Adipose tissue (tissue), 3 donors: Measurements from ENCODE around the gene LRRN4. TPM values are rescaled to one million over a fixed set of nuclear protein-coding genes. Genes with fewer than 3 reads are reported as not detected.

ENCODE experiments used
- H3K27ac ChIP-seq: one replicate; pipeline ENCODE4 v1.5.1; 2013; ENCODE audit warnings: low read depth, low read length
- WGBS, 3 donors: extraction: QIAGEN DNeasy Blood & Tissue Kit; methylation state at CpG; one replicate each; pipeline ENCODE4 v1.1.7; 2013; 5-methylcytosine and 5-hydroxymethylcytosine counted together
- polyA plus RNA-seq, 3 donors: library from polyadenylated mRNA; stranded (reverse); fragments of 200-250 nt; gene quantifications; one replicate each; pipeline ENCODE4 v1.2.3, GENCODE V29; 2013
- donor health status: healthy with polysubstance abuse.
- donor health status: Bipolar disorder and iron deficiency.
- donor health status: healthy.

LRRN4 gene
- 1 to 10 TPM in 2 of 3 donors, under 1 TPM in 1; 0.69 to 1.7 (median 1.0) TPM for polyA plus RNA-seq

DNA sequence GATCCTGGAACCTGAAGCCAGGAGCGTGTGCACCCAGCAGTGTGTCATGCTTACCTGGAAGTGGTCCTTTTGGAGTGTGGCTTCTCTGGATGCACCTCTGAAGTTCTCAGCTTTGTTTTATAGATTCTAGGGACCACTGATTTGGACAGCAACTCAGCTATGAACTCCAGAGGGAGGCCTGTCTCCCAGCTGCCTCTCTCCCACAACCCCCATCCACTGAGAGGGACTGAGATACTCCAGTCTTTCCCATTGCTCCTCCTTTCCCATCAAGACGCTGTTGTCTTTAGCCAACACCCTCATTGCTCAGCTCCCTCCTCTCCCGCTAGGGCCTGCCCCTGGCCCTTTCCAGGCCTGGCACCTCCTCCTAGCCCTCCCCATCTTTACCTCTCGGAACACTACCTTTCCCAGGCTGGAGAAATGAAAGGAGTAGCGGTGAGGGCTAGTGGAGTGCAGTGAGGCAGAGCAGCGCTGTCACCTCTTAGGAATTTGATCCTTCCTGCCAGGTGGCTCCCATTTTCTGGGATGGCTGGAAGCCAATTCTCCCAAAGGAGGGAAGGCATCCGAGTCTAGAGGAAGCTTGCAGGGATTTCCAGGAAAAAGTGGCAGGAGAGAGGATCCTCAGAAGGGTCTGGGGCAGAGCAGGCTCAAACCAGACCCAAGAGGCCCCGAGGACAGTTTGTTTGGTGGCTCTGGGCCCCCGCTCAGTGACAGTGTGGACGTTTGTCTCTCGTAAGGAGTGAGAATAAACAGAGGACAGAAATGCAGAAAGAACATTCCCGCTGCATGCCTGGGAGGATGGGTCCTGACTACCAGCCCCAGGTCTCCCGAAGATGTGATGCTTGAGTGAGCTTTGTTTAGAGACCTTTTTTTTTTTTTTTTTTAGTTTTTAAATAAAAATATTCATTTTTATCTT, at the start of gene LRRN4:
Gene LRRN4 (minus strand): TSS at position 285 of the 913 bp plus-strand sequence. CDS start 1,261 bp downstream, outside the sequence.
- H3K27ac ChIP-seq, result no peak within 1 kb of the TSS
- 46 to 57% (median 52%) methylated on average over 13 of the region's 13 CpGs for WGBS, 3 donors

DNA sequence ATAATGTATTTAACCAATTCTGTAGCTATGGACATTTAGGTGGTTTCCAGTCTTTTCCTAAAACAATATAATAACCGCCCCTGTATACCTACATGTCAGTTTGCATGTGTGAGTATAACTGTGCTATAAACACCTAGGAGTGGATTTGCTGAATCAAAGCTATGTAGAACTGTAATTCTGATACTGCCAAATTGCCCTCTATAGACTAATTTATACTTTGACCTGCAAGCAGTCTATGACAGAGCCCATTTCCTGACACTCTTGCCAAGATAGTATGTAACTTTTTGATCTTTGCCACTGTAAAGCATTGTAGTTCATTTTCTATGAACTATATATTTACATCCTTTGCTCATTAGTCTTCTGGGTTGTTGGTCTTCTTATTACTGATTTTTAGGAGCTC, 49.4 kb upstream of the LRRN4 start:
- WGBS, 3 donors, result 90 to 93% (median 93%) methylated on average over 1 of the region's 1 CpG

DNA sequence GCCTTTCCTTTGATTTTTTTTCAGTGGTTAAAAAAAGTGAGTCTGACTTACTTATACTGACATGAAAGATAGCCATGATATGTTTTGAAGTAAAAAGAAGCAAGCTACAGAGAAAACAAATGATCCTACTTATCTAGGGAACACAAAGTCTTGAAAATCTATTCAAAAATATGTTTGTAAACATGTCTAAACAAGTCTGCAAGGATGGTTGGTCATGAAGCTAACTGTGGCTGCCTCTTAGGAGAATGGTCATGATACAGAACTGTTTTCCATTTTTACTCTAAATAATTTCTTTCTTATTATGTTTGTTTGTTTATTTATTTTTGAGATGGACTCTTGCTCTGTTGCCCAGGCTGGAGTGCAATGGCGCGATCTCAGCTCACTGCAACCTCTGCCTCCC, 47.5 kb upstream of the LRRN4 start:
- 85 to 100% (median 97%) methylated on average over 2 of the region's 2 CpGs for WGBS, 3 donors
- H3K27ac ChIP-seq, result no peak overlapping the region

More for the DNA sequence above, 49.4 kb upstream of the LRRN4 start:
- H3K27ac ChIP-seq, result no peak overlapping the region

DNA sequence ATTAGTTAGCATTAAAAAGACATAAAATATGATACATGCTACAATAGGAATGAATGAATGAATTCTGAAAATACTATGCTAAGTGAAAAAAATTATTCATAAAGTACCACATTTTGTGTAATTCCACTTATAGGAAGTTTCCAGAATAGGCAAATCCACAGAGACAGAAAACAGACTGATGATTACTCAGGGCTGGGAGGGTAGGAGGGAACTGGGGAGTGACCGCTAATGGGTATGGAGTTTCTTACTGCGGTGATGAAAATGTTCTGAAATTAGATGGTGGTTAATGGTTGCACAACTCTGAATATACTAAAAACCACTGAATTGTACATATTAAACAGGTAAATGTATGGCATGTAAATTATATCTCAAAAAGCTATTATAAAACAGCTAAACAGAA, 46.4 kb upstream of the LRRN4 start:
- WGBS, 3 donors, result 61 to 94% (median 62%) methylated on average over 2 of the region's 2 CpGs
- H3K27ac ChIP-seq, result no peak overlapping the region

DNA sequence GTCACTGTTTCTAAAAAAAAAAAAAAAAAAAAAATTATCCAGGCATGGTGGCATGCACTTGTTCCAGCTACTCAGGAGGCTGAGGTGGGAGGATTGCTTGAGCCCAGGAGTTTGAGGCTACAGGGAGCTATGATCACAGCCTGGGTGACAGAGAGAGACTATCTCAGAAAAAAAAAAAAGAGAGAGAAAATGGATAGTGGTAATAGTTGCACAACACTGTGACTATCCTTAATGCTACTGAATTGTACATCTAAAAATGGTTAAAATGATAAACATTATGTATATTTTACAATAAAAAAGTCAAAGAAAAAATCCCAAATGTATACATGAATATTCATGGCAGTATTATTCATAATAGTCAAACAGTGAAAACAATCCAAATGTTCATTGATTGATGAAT, 46.0 kb upstream of the LRRN4 start:
- no peak overlapping the region for H3K27ac ChIP-seq

DNA sequence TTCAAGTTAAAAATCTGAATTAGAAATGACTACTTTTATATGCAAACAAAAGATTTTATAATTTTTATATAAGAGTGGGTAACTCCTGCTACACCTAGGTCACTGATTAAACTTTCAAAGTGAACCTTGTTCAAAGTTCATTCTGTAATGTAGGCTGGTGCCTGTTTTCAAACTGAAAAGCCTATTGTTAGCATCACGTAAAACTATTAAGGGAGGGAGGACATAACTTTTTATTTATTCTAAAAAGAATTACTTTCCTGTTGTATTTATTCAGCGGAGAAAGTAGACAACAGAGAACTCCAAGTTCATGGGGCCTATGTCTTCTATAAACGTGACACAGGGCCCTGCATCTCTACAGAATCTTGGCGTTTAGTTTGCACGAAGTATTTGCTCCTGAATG, 41.5 kb upstream of the LRRN4 start:
- H3K27ac ChIP-seq, result no peak overlapping the region
- WGBS, 3 donors, result 70 to 88% (median 82%) methylated on average over 5 of the region's 5 CpGs

DNA sequence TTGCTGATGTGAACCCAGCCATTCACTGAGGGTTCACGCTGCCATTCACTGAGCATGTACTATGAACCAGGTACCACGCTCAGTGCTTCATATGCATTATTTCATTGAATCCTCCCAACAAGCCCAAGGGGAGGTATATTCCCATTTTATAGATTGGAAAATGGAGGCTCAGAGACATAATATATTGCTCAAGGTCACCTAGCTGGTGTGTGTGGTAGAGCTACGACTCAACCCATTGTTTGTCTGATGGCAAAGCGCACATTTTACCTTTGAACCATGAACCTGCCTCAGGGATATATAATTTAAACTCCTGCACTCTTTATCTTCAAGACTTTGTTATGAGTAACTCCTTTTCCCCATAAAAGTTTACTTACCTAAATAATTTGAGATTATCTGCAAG, 40.7 kb upstream of the LRRN4 start:
- WGBS, 3 donors, result 91 to 97% (median 92%) methylated on average over 4 of the region's 4 CpGs
- H3K27ac ChIP-seq, result no peak overlapping the region

DNA sequence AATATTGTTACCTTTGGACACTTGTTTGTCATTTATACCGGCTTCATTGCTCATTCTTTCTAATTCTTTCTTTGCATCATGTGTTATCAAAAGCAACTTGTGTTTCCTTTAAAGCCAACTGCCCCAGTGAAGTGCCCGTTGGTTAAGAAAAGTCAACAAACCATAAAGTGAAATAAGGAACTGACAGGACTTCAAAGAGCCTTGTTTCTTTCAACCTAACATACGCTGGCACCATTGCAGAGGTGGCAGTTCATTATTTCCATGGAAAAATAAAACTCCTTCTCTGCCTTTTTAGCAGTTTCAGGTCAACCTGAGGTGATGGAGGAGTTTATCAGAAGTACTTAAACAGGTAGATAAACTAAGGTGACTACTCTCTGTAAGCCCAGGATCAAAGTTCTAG, 40.2 kb upstream of the LRRN4 start:
- 45 to 66% (median 48%) methylated on average over 3 of the region's 3 CpGs for WGBS, 3 donors
- H3K27ac ChIP-seq, result no peak overlapping the region

DNA sequence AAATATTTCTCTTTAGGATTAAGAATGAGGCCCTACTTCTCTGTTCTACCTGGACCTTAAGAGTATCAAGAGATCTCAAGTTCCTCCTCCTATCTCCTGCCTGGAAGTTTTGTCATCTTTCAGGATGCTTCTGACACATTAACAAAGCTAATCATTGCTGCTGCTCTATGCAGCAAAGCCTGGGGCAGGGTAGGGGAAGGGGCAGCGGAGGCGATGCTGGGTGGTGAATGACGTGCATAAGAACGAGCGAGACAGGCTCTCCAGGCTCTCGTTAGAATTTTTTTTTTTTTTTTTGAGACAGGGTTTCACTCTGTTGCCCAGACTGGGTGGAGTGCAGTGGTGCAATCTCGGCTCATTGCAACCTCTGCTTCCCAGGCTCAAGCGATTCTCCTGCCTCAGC, 37.8 kb upstream of the LRRN4 start:
- 77 to 93% (median 82%) methylated on average over 8 of the region's 8 CpGs for WGBS, 3 donors
- no peak overlapping the region for H3K27ac ChIP-seq

DNA sequence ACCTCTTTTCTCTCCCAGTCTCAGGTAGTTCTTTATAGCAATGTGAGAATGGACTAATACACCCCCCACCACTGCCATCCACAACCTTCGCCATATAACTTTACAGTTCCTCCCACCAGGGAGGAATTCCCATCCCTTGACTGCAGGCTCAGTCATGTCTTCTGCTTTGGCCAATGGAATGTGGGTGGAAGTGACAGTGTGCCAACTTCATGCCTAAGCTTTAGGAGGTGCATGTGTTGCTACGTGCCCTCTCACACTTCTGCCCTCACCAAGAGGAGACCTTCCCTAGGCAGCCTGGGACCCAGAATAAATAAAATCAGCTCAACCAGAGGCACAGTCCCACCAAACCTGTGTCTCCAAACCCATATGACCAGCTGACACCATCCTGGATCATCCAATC, 33.0 kb upstream of the LRRN4 start:
- WGBS, 3 donors, result 40 to 93% (median 91%) methylated on average over 2 of the region's 2 CpGs
- H3K27ac ChIP-seq, result no peak overlapping the region

DNA sequence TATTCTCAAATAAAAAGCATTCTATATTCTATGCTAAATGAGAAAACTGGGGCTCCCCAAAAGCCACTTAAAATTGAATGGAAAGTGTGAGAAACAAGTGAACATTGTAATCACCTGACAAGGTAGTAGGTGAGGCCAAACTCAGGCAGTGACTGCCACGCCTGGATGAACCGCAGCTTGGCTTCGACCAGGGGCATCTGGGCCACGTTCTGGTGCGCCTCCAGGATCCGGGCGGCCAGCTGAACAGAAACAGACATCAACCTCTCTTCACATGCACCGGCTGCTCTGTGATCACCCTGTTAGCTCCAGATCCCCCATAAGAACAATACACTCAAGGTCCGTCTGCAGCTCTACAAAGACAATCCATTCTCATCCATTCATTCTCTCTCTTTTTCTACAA, 30.1 kb upstream of the LRRN4 start:
- no peak overlapping the region for H3K27ac ChIP-seq
- 79 to 85% (median 82%) methylated on average over 9 of the region's 9 CpGs for WGBS, 3 donors

DNA sequence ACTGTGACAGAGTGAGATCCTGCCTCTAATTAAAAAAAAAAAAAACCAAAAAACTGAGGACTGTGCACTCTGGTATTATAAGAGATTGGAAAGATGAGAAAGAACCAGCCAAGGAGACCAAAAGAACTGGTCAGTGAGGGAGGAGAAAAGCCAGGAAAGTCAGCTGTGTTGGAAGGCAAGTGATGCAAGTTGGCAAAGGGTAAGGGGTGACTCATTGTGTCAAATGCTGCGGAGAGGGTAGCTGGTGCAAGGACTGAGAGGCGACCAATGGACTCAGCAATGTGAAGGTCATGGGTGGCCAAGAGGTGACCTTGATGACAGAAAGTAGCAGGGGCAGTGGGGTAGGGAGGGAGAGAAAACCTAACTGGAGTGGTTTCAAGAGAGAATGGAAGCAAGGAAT, 27.4 kb upstream of the LRRN4 start:
- 52 to 70% (median 62%) methylated on average over 2 of the region's 2 CpGs for WGBS, 3 donors
- no peak overlapping the region for H3K27ac ChIP-seq

DNA sequence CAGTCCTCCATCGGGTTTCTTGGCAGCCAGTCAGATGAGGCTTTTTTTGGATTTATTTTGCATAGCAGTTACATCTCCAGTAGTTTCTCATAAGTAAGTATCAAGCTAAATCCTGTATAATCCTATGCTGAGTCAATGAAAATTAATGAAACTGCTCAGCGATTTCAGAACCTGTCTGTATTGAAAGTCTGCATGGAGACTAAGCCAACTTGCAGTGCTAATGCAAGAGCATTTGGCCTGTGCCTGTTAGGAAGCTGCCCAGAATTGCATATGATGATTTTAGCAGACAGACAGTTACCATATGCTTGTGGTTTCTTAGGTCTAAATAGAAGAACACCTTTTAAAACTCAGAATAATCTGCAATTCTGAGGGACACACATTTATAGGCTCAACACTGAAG, 25.2 kb upstream of the LRRN4 start:
- WGBS, 3 donors, result 69 to 72% (median 70%) methylated on average over 2 of the region's 2 CpGs
- H3K27ac ChIP-seq, result no peak overlapping the region

DNA sequence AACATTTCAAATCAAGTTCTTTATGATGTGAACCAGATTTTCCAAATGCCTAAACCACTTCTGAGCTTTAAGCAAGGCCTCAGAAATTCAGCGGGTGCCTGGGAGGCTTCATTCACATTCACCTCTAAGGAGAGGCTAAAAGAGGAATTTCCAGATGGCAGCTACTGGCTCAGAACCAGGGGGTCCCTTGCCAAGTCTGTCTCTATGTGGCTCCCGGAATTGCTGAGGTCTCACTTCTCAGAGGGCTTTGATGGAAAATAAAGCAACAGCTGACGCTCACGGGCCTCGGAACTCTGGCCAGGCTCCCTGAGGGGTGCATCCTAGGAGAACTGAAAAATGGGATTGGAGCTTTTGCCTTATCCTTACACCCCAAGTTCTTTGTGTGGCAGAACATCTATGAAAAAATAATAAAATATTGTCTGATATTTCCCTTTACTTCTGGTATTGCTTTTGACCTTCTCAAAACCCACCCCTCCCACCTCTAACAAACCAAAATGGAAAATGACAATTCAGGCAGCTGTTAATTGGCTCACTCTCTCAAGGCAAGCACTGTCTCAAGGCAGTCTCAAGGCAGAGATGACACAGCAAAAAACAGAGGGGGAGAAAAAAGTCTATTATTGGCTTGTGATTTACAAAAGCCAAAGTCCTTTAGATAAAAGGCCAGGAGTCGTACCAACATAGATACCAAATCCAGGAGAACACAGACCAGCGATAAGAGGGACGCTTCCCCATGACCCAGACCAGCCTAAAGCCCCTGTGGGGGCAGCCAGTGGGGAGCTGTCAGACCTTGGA, 21.8 kb upstream of the LRRN4 start:
- no peak overlapping the region for H3K27ac ChIP-seq

DNA sequence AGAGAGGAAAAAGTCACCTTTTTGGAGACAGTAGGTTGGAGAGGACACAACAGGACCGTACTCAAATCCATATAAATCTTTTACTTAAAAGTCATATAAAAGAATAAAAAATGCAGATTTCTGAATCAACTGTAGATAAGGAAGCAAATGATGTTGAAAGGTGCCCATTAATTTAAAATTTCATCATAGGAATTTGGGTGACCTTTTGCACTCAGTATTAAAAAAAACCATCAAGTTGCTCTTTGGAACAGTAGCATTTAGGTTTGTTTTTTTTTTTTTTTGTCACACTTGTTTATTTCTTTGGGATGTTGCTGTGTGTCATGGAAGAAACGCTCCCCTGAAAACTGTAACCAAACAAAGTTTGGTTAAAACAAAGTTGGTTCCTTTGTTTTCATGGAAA, 20.9 kb upstream of the LRRN4 start:
- H3K27ac ChIP-seq, result no peak overlapping the region
- 72 to 92% (median 78%) methylated on average over 2 of the region's 2 CpGs for WGBS, 3 donors

More for the DNA sequence above, 21.8 kb upstream of the LRRN4 start:
- WGBS, 3 donors, result 44 to 69% (median 55%) methylated on average over 8 of the region's 8 CpGs

DNA sequence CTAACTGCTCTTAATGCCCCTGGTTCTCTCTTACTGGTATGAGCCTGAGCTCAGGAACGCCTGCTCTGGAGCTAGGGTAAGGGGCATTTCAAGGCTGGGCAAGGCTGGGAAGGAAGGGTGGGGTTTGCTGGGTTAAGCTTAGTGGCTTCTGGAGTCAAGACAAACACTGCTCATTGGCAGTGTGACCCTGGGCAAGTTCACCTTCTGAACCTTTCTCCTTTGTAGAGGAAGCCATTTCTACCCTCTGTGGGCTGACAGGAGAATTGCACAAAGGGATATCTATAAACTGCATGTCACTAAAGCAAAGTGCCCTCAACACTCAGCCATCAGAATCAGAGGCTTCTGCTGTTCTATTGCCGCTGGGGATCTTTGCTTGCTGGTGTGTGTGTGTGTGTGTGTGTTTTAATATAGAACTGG, 20.3 kb upstream of the LRRN4 start:
- 28 to 61% (median 54%) methylated on average over 2 of the region's 2 CpGs for WGBS, 3 donors
- H3K27ac ChIP-seq, result no peak overlapping the region

DNA sequence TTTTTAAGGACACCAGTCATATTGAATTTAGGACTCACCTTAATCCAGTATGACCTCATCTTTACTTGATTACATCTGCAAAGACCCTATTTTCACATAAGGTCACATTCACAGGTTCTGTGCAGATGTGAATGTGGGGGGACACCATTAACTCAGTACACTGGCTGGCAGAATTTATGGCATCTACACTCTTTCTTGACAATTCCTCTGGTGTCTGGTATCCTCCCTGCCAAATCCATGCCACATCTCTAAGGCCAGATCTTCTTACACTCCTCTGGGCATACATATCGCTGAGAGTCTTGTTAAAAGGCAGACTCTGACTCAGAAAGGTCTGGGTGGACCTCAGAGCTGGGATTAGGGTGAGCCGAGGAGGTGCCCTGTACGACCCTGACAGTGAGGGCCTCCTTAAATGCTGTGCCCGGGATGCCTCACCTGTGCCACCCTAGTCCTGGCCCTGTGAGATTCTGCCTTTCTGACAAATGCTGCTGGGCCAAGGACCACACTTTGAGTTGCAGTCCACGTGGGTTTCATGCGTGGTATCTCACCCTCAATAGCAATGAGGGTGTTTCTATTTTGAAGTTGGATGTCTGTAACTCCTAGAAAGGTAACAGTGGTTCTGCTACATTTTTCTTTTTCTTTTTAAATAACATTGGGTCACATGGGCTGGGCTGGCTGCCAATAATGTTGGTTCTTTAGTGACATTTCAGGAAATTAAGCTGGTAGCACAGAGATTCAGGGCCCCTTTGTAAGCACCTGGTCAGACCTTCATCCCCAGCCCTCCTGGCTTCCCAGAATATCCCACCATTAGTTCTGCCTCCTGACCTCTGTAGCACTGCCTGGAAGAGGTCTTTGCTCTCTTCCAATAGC, 17.2 kb upstream of the LRRN4 start:
- 84 to 85% (median 85%) methylated on average over 6 of the region's 6 CpGs for WGBS, 3 donors
- H3K27ac ChIP-seq, result no peak overlapping the region

DNA sequence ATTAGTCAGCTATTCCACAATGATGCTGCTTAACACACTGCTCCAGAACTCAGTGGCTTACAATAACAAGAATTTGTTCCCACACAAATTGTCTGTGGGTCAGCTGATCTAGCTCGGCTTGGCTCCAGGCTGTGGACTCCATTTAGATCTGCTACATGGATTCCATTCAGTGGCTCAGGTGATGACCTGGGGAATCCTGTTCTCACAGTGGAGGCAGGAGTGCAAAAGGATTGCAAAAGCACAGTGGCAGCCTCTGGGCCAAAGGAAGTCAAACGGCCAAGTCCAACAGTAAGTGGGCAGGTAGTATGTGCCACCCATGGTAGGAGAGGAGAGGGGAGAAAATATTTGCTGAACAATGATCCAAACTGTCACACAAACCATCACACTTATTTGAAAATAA, 15.8 kb upstream of the LRRN4 start:
- WGBS, 3 donors, result 81 to 100% (median 84%) methylated on average over 2 of the region's 2 CpGs
- no peak overlapping the region for H3K27ac ChIP-seq
